Effector memory CD4-positive, alpha-beta T cell (primary cell): ENCODE data around the gene TNFRSF19.

Source experiments
- DNase-seq, 3 donors: peaks; one replicate each; pipeline ENCODE4 v3.0.0-alpha.2; 2020
- H3K27ac ChIP-seq: 2 replicates; pipeline ENCODE4 v1.7.0; 2013; ENCODE audit warnings: mild to moderate bottlenecking, low read length, moderate library complexity; ENCODE audit not compliant: insufficient read depth, poor library complexity, severe bottlenecking
- H3K27me3 ChIP-seq: replicated peaks from 2 replicates; pipeline ENCODE4 v1.7.0; 2013; ENCODE audit warnings: mild to moderate bottlenecking, low read length; ENCODE audit not compliant: insufficient read depth, control insufficient read depth, poor library complexity, severe bottlenecking
- H3K36me3 ChIP-seq: 2 replicates; pipeline ENCODE4 v1.7.0; 2013; ENCODE audit warnings: mild to moderate bottlenecking, low read length, moderate library complexity; ENCODE audit not compliant: control insufficient read depth, insufficient read depth
- H3K4me1 ChIP-seq: 2 replicates; pipeline ENCODE4 v1.7.0; 2013; ENCODE audit warnings: low read length, mild to moderate bottlenecking; ENCODE audit not compliant: control insufficient read depth, insufficient read depth, poor library complexity, severe bottlenecking
- H3K4me3 ChIP-seq: 2 replicates; pipeline ENCODE4 v1.7.0; 2013; ENCODE audit warnings: low read length, low read depth, mild to moderate bottlenecking; ENCODE audit not compliant: insufficient read depth, poor library complexity, severe bottlenecking
- H3K9me3 ChIP-seq: 2 replicates; pipeline ENCODE4 v1.7.0; 2013; ENCODE audit warnings: mild to moderate bottlenecking, low read length, moderate library complexity; ENCODE audit not compliant: control insufficient read depth

Gene TNFRSF19

DNA sequence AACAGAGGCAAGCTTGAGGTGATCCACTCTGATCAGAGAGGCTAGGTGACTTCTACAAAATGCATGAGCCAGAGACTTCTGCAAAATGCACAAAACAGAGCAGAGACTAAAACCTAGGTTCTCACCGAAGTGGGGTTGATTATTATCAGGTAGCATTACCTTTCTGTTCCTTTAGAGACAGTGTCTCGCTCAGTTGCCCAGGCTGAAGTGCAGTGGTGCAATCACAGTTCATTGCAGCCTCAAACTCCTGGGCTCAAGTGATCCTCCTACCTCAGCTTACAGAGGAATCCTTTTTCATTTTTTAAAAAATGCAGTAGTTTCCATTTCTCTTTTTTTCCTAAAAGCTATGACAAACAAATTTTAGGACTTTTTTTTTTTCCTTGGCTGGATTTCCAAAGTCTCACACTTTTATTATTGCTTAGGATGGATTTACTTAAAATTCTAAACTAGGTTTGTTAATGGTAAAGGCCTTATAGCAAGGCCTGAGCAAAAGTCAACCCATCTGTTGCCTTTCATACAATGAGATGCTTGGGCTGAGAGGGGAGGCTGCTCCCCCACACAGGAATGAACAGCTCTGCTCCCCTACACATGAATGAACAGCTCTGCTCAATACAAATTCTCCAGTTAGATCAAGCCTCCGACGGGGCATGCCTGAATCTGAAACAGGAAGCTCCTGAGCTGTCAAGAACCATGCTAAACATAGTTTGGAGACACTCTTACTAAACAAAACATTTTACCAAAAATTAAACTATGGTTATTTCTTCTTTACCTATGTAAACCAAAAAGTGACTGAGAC, 18.8 kb upstream of the TNFRSF19 start:
- Histone ChIP-seq H3K9me3 (no peaks in the 10 kb centered on the region), H3K27me3 (peaks cover 9% of the 10 kb centered on the region), H3K4me1 (no peaks in the 10 kb centered on the region), H3K27ac (no peak overlapping the region), H3K36me3 (no peaks in the 10 kb centered on the region), H3K4me3 (no peak overlapping the region)
- no peak for DNase-seq

DNA sequence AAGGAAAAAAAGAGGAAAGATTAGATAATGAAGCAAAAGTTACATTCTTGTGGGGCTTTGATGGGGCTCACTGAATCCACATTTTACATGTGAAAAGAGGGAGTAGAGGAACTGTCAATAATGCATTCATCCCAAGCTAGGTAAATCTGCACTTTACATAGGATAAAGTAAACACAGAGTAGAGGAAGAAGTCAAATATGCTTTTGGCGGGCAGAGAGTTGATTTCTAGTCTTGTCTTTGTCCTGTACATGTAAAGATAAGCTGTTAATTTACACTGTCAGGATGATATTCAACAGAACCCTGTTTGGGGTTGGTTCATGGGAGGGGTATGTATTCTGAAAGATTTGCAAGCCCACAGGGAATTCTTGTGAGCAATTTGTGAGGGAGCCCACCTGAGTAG, 18.0 kb upstream of the TNFRSF19 start:
- Histone ChIP-seq H3K9me3 (no peaks in the 10 kb centered on the region), H3K36me3 (no peaks in the 10 kb centered on the region), H3K4me1 (no peaks in the 10 kb centered on the region), H3K27ac (no peak overlapping the region), H3K27me3 (peaks cover 5% of the 10 kb centered on the region), H3K4me3 (no peak overlapping the region)
- DNase-seq: no peak

DNA sequence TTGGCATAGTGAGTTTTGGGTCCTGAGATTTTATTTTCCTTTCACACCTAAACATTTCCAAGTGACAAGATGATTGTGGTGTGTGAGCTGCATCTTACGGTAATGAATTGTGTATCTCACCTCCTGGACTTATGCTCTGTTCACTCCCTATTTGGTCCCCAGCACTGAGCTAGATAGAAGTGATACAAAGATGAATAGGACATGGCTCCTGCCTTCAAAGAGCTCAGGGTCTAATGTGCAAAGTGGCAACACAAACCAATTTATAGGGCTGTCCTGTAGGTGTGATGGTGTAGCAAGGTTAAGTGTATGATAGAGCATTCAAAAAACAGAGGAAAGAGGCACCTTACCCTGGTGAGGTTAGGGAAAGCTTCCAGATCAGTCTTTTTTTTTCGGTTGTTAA, 17.6 kb upstream of the TNFRSF19 start:
- no peak for DNase-seq
- H3K9me3 ChIP-seq: no peaks in the 10 kb centered on the region
- no peaks in the 10 kb centered on the region for H3K27me3 ChIP-seq
- H3K4me1 ChIP-seq: no peaks in the 10 kb centered on the region
- H3K4me3 ChIP-seq: no peak overlapping the region
- H3K36me3 ChIP-seq: no peaks in the 10 kb centered on the region
- H3K27ac ChIP-seq: no peak overlapping the region

DNA sequence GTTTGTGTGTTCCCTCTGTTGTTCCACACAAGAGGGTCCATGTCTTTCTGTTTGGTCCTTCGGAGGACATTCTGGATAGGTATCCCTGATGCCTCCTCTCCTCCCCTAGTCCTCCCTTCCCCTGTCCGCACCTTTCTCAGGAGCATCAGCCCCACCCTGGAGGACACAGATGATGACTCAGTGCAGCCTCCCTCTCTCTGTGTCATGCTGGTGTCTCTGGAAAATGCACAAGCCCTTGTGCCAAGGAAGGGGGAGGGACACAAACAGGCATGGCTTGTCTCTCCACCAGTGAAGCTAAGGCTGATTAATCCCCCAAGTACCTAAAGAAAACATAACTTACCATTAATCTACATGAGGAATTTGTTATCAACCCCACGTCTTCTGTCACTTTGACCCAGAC, 16.2 kb upstream of the TNFRSF19 start:
- H3K4me1 ChIP-seq: no peaks in the 10 kb centered on the region
- DNase-seq: no peak

DNA sequence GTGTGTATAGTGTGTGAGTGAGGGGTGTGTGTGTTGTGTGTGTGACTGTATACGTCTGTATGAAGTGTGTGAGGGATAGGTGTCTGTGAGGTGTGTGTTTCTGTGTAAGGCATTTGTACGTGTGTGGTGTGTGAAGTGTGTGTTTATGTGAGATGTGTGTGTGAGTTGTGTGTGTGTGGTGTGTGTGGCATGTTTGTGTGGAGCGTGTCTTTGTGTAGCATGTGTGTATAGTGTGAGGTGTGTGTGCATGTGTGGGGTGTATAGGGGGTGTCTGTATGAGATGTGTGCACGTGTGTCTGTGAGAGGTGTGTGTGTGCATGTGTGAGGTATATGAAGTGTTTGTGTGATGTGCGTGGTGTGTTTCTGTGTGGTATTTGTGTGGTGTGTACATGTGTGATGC, 13.2 kb upstream of the TNFRSF19 start:
- Histone ChIP-seq H3K27me3 (no peaks in the 10 kb centered on the region), H3K27ac (no peak overlapping the region), H3K4me3 (no peak overlapping the region), H3K4me1 (no peaks in the 10 kb centered on the region), H3K36me3 (no peaks in the 10 kb centered on the region), H3K9me3 (no peaks in the 10 kb centered on the region)
- DNase-seq: no peak

More for the DNA sequence above, 16.2 kb upstream of the TNFRSF19 start:
- Histone ChIP-seq H3K36me3 (no peaks in the 10 kb centered on the region), H3K27me3 (no peaks in the 10 kb centered on the region), H3K4me3 (no peak overlapping the region), H3K9me3 (no peaks in the 10 kb centered on the region), H3K27ac (no peak overlapping the region)

DNA sequence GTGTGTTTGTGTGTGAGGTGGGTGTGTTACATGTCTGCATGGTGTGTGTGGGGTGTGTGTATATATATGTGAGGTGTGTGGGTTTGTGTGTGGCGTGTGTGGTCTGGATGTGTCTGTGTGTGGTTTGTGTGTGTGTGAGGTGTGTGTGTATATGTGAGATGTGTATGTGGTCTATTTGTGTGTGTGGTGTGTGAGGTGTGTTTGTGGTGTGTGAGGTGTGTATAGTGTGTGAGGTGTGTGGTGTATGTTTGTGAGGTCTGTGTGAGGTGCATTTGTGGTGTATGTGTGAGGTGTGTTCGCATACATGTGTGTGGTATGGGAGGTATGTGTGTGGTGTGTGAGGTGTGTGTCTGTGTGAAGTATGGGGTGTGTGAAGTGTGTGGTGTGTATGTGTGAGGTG, 12.5 kb upstream of the TNFRSF19 start:
- Histone ChIP-seq H3K27me3 (no peaks in the 10 kb centered on the region), H3K9me3 (no peaks in the 10 kb centered on the region), H3K36me3 (no peaks in the 10 kb centered on the region), H3K4me3 (no peak overlapping the region), H3K4me1 (no peaks in the 10 kb centered on the region), H3K27ac (no peak overlapping the region)
- DNase-seq: no peak

DNA sequence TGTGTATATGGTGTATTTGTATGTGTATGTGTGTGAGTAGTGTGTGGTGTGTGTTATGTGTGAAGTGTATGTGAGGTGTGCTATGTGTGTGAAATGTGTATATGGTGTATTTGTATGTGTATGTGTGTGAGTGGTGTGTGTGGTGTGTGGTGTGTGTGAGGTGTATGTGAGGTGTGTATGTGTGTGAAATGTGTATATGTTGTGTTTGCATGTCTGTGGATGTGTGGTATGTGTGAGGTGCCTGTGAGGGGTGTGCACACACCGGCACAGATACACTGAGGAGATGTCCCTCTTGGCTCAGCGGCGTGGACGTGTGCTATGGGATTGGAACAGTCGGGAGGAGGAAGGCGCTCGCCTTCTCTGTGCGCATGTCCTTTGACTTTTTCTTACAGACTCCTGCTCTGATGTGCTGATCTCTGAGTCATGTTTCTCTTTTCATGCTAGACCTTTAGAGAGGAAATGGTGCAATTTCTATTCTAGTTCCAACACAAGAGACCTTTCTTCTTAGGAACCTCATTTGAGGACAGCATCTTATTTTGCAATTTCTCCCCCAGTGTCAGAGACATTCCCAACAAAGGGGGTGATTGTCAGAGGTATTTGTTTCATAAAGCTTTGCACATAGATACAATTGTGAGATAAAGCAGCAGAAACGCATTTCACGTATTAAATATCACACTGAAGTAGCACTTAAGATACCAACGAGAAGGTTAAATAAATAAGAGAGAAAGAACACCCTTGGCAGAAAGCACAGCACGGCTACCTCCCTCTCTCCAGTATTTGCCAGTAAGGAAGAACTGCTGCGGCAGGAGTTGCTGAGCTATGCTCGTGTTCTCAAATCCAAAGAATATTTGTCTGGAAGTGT, 11.3 kb upstream of the TNFRSF19 start:
- H3K27ac ChIP-seq: no peak overlapping the region
- H3K36me3 ChIP-seq: no peaks in the 10 kb centered on the region
- no peaks in the 10 kb centered on the region for H3K4me1 ChIP-seq
- H3K9me3 ChIP-seq: no peaks in the 10 kb centered on the region
- no peak for DNase-seq
- no peaks in the 10 kb centered on the region for H3K27me3 ChIP-seq
- no peak overlapping the region for H3K4me3 ChIP-seq

DNA sequence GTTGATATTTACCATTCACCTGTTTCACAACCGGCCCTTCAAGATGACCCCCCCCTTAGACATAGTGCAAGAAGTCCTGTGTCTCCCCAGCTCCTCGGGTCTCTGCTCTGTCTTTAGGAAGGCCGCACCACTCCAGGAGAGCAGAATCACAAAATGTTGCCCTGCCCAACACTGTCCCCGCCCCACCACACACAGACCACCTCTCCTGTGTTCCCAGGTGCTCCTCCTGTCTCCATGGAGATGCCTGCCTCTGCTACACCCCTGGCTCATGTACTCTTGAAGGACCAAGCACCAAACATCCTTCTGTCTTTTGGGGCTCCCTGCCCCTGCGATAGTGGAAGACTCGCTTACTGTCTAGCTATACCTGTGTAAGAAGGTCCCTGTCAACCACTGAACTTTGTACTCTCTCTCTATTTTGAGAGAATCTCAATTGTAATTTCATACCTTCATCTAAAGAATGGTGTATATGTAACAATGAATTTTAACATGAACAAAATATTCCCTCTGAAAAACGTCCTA, 9.6 kb upstream of the TNFRSF19 start:
- Histone ChIP-seq H3K36me3 (no peaks in the 10 kb centered on the region), H3K27ac (no peak overlapping the region), H3K4me3 (no peak overlapping the region), H3K27me3 (no peaks in the 10 kb centered on the region), H3K4me1 (no peaks in the 10 kb centered on the region), H3K9me3 (no peaks in the 10 kb centered on the region)
- no peak for DNase-seq

DNA sequence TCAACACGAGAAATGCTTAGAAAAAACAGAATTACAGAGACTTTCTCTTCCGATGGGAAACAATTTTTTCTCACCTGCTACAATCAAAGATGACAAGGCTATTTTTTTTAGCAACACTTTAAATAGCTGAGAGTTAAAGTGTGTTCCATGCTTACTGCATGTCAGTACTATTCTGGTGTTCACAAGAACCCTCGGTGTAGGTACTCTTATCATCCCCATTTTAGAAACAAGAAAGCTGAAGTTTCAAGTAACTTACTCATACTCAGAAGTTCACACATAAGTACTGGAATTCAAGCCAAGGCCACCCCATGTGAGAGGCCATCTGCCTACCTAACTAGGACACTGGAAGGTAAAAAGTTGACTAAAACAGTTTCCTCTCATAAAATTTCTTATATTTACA, 9.0 kb upstream of the TNFRSF19 start:
- H3K36me3 ChIP-seq: no peaks in the 10 kb centered on the region
- H3K4me1 ChIP-seq: no peaks in the 10 kb centered on the region
- DNase-seq: no peak
- H3K27me3 ChIP-seq: no peaks in the 10 kb centered on the region
- no peaks in the 10 kb centered on the region for H3K9me3 ChIP-seq
- no peak overlapping the region for H3K27ac ChIP-seq
- H3K4me3 ChIP-seq: no peak overlapping the region
